ENCODE data around the gene STX3.

DNA sequence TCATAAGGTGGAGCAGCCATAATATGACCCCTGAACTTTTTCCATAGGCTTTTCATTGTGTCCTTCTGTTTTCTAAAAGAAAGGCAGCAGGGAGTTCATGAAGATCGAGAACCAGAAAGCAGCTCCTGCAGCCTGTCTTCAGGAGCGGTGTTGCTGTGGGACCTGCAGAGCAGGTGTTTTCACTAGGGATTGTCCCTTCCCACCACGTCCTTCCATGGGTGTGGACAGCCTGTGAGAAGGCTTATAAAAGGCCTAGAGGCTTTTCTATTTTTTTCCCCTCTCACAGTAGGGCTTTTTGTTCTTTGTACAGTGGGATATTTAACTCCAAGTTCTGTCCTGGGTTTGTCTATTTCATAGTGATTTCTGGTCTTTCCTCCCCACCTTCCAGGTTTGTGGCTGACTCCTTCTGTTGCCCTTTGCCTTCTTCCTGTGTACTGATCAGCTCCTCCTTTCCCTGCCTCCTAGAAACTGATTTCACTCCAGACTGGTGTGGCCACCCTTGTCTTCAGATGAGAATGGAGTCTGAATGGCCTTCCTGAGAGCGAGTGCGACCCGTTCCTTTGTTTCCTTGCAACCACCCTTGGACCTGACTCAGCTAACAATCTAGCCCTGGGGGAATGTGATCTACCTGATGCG, 45.3 kb downstream of the STX3 start:
- TF ChIP-seq POLR2AphosphoS5 (IDR thresholded peaks at IDR 0.05; ENCODE audit: low read depth) (no peak), GABPA (IDR thresholded peaks at IDR 0.05; ENCODE audit: low read depth) (no peak)
- TF ChIP-seq, protein P1, sequence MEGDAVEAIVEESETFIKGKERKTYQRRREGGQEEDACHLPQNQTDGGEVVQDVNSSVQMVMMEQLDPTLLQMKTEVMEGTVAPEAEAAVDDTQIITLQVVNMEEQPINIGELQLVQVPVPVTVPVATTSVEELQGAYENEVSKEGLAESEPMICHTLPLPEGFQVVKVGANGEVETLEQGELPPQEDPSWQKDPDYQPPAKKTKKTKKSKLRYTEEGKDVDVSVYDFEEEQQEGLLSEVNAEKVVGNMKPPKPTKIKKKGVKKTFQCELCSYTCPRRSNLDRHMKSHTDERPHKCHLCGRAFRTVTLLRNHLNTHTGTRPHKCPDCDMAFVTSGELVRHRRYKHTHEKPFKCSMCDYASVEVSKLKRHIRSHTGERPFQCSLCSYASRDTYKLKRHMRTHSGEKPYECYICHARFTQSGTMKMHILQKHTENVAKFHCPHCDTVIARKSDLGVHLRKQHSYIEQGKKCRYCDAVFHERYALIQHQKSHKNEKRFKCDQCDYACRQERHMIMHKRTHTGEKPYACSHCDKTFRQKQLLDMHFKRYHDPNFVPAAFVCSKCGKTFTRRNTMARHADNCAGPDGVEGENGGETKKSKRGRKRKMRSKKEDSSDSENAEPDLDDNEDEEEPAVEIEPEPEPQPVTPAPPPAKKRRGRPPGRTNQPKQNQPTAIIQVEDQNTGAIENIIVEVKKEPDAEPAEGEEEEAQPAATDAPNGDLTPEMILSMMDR (IDR thresholded peaks at IDR 0.05; ENCODE audit: insufficient read depth, low read length), result no peak
- TF ChIP-seq, protein P2, sequence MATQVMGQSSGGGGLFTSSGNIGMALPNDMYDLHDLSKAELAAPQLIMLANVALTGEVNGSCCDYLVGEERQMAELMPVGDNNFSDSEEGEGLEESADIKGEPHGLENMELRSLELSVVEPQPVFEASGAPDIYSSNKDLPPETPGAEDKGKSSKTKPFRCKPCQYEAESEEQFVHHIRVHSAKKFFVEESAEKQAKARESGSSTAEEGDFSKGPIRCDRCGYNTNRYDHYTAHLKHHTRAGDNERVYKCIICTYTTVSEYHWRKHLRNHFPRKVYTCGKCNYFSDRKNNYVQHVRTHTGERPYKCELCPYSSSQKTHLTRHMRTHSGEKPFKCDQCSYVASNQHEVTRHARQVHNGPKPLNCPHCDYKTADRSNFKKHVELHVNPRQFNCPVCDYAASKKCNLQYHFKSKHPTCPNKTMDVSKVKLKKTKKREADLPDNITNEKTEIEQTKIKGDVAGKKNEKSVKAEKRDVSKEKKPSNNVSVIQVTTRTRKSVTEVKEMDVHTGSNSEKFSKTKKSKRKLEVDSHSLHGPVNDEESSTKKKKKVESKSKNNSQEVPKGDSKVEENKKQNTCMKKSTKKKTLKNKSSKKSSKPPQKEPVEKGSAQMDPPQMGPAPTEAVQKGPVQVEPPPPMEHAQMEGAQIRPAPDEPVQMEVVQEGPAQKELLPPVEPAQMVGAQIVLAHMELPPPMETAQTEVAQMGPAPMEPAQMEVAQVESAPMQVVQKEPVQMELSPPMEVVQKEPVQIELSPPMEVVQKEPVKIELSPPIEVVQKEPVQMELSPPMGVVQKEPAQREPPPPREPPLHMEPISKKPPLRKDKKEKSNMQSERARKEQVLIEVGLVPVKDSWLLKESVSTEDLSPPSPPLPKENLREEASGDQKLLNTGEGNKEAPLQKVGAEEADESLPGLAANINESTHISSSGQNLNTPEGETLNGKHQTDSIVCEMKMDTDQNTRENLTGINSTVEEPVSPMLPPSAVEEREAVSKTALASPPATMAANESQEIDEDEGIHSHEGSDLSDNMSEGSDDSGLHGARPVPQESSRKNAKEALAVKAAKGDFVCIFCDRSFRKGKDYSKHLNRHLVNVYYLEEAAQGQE (IDR thresholded peaks at IDR 0.05; ENCODE audit: insufficient replicate concordance, low read depth), result no peak

All from HL-60 (cell line).